Suprapubic skin (tissue), 4 donors: ENCODE data around the gene TXNRD3. TPM values are rescaled to one million over a fixed set of nuclear protein-coding genes. Genes with fewer than 3 reads are reported as not detected.

Source experiments
- DNase-seq, 2 donors: peaks; one replicate each; pipeline ENCODE4 v3.0.0-alpha.2; 2019; ENCODE audit warnings: low spot score in 2 of 2
- H3K27ac ChIP-seq: fragments of 200-600 bp; sonication (generic); one replicate; pipeline ENCODE4 v1.5.1; 2019
- H3K27me3 ChIP-seq: fragments of 200-600 bp; sonication (generic); one replicate; pipeline ENCODE4 v1.5.1; 2019
- H3K36me3 ChIP-seq: fragments of 200-600 bp; sonication (generic); one replicate; pipeline ENCODE4 v1.5.1; 2019
- H3K4me1 ChIP-seq: fragments of 200-600 bp; sonication (generic); one replicate; pipeline ENCODE4 v1.5.1; 2019
- H3K4me3 ChIP-seq: fragments of 200-600 bp; sonication (generic); one replicate; pipeline ENCODE4 v1.5.1; 2019; ENCODE audit warnings: mild to moderate bottlenecking
- H3K9me3 ChIP-seq: fragments of 200-600 bp; sonication (generic); one replicate; pipeline ENCODE4 v1.5.1; 2019
- CTCF ChIP-seq, 2 donors: fragments of 200-600 bp in 1 of 2; fragments of 450-650 bp in 1 of 2; sonication (generic) in 1 of 2; IDR thresholded peaks; one replicate each; pipeline ENCODE4 v1.5.1; 2016 to 2019; ENCODE audit warnings: antibody characterized with exemption in 2 of 2, mild to moderate bottlenecking in 1 of 2, moderate library complexity in 1 of 2
- EP300 ChIP-seq: sonication (generic); formaldehyde crosslinking; IDR thresholded peaks from one replicate; pipeline ENCODE4 v1.6.1; 2017; ENCODE audit warnings: antibody characterized with exemption
- POLR2A ChIP-seq, 2 donors: fragments of 450-650 bp; IDR thresholded peaks; one replicate each; pipeline ENCODE4 v1.6.1; 2017; ENCODE audit warnings: antibody characterized with exemption in 2 of 2, mild to moderate bottlenecking in 2 of 2, moderate library complexity in 2 of 2
- POLR2AphosphoS5 ChIP-seq, 3 donors: sonication (generic); formaldehyde crosslinking; IDR thresholded peaks; one replicate each; pipeline ENCODE4 v1.6.1; 2017; ENCODE audit warnings: antibody characterized with exemption in 3 of 3
- WGBS: methylation state at CpG from one replicate; pipeline ENCODE4 v1.1.5; 2018; 5-methylcytosine and 5-hydroxymethylcytosine counted together
- total RNA-seq, 4 donors: library from RNA; depleted of rRNA; stranded (reverse); fragments of >200 nt; gene quantifications; one replicate each; pipeline ENCODE4 v1.1.0, GENCODE V29; 2016

The TXNRD3 gene
- total RNA-seq, 4 donors from 2014 or later = 7.4 to 14.0 (median 11.3) TPM

- DNase-seq = no peak
- no peaks in the 10 kb centered on the region for H3K36me3 ChIP-seq
- no peak overlapping the region for H3K4me3 ChIP-seq
- 68% methylated on average over 4 of the region's 7 CpGs for WGBS
- TF ChIP-seq POLR2AphosphoS5 (IDR thresholded peaks at IDR 0.05) (no peak), CTCF (IDR thresholded peaks at IDR 0.05) (no peak)
- H3K27ac ChIP-seq = no peak overlapping the region
- H3K4me1 ChIP-seq = peaks cover 1% of the 10 kb centered on the region
- H3K9me3 ChIP-seq = peaks cover 4% of the 10 kb centered on the region
- H3K27me3 ChIP-seq = no peaks in the 10 kb centered on the region
Observed at GRCh38 chr3:126578702-126579101, 76.2 kb downstream of the TXNRD3 start.

- H3K27ac ChIP-seq = no peak overlapping the region
- H3K4me1 ChIP-seq = peaks cover 7% of the 10 kb centered on the region
- 85% methylated on average over 2 of the region's 2 CpGs for WGBS
- no peak overlapping the region for H3K4me3 ChIP-seq
- no peaks in the 10 kb centered on the region for H3K36me3 ChIP-seq
- TF ChIP-seq POLR2AphosphoS5 (IDR thresholded peaks at IDR 0.05) (no peak), POLR2A (IDR thresholded peaks at IDR 0.05) (no peak), EP300 (no peak), CTCF (IDR thresholded peaks at IDR 0.05) (no peak)
- H3K9me3 ChIP-seq = peaks cover 3% of the 10 kb centered on the region
- H3K27me3 ChIP-seq = no peaks in the 10 kb centered on the region
- DNase-seq = no peak
Observed at GRCh38 chr3:126577261-126577660, 77.7 kb downstream of the TXNRD3 start.

GRCh38 chr3:126573492-126574117, 81.3 kb downstream of the TXNRD3 start:
- no peaks in the 10 kb centered on the region for H3K36me3 ChIP-seq
- WGBS = 52% methylated on average over 15 of the region's 15 CpGs
- H3K4me1 ChIP-seq = peaks cover 7% of the 10 kb centered on the region
- TF ChIP-seq POLR2AphosphoS5 (IDR thresholded peaks at IDR 0.05) (no peak), POLR2A (IDR thresholded peaks at IDR 0.05) (no peak), CTCF (IDR thresholded peaks at IDR 0.05) (no peak), EP300 (no peak)
- no peak for DNase-seq
- H3K27ac ChIP-seq = no peak overlapping the region
- peak overlapping the region; percentile 17 for H3K4me3 ChIP-seq
- no peaks in the 10 kb centered on the region for H3K27me3 ChIP-seq
- H3K9me3 ChIP-seq = no peaks in the 10 kb centered on the region

- Histone ChIP-seq H3K4me3 (no peak overlapping the region), H3K27me3 (no peaks in the 10 kb centered on the region), H3K27ac (no peak overlapping the region), H3K4me1 (peaks cover 7% of the 10 kb centered on the region), H3K36me3 (no peaks in the 10 kb centered on the region), H3K9me3 (no peaks in the 10 kb centered on the region)
- WGBS = no CpG with 5 or more reads among the region's 7 CpGs
- no peak for DNase-seq
- TF ChIP-seq POLR2A (IDR thresholded peaks at IDR 0.05) (no peak), POLR2AphosphoS5 (IDR thresholded peaks at IDR 0.05) (no peak), CTCF (IDR thresholded peaks at IDR 0.05) (no peak), EP300 (no peak)
Observed at GRCh38 chr3:126571078-126571477, 83.8 kb downstream of the TXNRD3 start.

- Histone ChIP-seq H3K27ac (no peak overlapping the region), H3K27me3 (no peaks in the 10 kb centered on the region), H3K9me3 (no peaks in the 10 kb centered on the region), H3K4me3 (no peak overlapping the region), H3K36me3 (no peaks in the 10 kb centered on the region), H3K4me1 (peaks cover 7% of the 10 kb centered on the region)
- no peak for DNase-seq
- 0% methylated on average over 1 of the region's 6 CpGs for WGBS
- TF ChIP-seq POLR2AphosphoS5 (IDR thresholded peaks at IDR 0.05) (no peak), POLR2A (IDR thresholded peaks at IDR 0.05) (no peak), EP300 (no peak), CTCF (IDR thresholded peaks at IDR 0.05) (no peak)
Observed at GRCh38 chr3:126570103-126570541, 84.8 kb downstream of the TXNRD3 start.
